ENCODE measurements around the gene ST6GALNAC6.
"Not testable (repeated sequence)": the region's sequence is repeated elsewhere in the genome, so short reads cannot be mapped to it uniquely, and the experiment has no call there.

The ST6GALNAC6 gene

DNA sequence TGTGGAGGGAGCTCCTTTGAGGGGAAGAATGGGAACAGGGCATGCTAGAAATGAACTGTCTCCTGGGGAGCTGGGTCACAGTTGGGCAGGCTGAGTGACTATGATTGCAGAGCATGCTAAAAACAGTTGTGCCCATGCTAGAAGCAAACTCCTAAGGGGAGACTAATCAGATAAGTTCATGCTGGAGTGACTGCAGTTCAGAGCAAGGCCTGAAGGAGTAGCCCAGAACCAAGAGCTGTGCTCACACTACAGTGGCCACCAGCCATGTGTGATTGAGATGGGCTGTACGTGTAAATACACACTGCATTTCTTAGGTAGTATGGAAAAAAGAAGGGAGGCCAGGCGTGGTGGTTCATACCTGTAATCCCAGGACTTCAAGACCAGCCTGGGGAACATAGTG, 11.6 kb downstream of the ST6GALNAC6 start:
- DNase-seq = no peak

DNA sequence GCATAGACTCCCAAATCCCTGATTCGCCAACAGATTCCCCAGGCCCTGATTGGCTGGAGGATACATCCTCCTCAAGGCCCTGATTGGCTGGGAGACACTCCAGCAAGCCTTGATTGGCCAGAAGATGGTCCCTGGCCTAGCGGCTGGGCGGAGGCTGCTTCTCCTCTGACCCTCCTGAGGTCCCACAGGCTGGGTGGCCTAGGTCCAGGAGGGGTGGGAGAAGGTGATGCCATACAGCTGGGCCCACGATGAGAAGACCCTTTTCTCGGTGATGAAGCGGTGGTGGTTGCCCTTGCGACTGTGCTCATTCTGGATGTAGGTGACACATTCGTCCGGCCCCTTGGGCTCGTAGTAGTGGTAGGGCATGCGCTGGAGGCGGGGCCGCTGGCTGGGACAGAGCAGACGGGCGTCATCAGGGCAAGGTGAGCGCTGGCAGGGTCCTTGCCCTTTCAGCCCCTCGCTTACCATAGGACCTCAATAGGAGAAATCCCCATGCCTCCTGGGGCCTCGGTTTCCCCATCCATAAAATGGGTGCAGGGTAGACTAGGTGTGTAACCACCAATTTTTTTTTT, 12.9 kb downstream of the ST6GALNAC6 start:
- DNase-seq = no peak

DNA sequence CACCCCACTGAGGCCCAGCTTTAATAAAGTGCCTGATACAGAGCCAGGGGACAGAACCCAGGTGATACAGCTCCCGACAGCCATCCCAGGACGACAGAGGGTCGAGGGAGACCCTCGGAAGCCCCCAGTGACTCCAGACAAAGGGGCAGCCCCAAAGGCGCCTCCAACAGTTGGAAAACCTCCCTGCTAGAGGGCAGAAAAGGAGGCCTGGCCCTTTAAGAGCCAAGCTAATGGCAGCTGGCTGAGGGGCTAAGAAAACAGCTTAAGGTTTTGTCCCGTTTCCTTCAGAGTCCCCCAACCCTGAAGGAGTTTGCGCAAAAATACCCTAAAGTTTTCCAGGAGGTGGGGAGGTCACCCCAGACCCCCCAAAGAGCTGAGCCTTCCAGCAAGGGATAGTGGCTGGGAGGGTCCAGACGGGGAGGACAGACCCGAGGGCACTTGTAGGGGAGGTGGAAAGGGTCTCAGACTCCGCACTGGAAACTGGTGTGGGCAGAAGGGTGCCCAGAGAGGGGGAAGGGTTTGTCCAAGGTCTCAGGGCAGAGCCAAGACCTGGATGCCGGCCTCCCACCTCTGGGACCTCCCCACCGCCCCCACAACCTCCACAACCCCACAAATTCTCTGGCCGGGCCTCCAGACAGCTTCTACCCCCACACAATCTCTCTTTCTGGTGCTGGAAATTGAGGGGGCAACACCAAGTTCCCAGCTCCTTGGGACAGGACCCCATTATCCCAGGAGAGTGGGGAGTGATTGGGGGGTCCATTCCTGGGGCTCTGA, 13.7 kb downstream of the ST6GALNAC6 start:
- no peak for DNase-seq

DNA sequence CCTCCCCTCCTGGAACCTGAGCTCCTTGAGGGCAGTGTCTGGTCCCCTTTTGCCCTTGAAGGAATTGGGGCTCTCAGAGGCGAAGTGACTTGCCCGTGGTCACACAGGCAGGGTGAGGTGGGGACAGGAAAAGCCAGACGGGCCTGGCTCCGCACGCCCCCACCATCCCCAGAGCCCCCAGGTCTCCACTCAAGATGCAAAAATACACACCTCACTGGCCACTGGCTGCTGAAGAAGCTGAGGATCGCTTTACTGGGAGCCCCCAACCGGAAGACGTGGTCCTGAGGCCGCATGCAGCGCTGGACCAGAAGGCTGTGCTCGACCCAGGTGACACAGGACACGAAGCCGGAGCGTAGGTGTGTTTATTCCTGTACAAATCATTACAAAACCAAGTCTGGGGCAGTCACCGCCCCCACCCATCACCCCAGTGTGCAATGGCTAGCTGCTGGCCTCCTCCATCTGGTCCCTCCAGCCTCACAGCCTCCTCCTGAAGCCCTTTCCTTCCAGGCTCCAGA, 14.4 kb downstream of the ST6GALNAC6 start:
- no peak for DNase-seq

DNA sequence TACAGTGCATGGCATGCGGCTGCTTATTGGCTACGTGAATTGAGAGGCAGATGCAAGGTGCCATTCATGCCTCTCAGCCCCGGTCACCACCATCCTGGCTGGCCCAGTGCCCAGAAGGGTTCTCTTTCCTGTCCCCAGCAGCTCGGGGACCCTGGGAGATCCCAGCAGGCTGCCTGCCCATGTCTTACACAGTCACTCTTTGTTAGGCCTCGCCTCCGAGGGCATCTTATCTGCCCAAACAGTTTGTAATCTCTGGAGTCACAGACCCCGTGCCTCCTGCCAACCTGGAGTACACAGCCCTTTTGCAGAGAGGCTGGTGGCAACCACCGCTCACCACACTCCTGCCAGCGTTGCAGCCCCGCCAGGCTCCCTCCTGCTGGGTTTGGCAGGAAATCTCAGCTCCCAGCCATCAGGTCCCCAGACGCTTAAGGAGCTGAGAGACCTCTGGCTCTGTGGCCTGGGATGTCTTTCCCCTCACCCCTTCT, 14.9 kb downstream of the ST6GALNAC6 start:
- no peak for DNase-seq

DNA sequence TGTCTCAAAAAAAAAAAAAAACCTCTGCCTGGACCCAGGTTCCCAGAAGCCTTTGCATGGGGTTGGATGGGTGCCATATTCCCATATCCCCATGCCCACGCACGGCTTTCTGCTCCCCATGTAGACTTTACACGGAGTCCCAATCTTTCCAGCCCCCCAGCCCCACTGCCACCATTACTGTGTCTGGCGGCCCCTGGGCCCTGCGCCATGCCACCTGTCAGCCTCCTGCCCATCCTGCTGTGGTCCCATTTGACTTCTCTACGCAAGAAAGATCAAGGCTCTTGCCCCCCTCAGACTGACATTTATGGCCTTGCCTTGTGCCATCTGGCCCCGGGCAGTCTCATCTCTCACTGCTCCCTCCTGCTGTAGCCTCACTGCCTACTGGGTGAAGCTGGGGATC, 15.4 kb downstream of the ST6GALNAC6 start:
- DNase-seq = no peak

DNA sequence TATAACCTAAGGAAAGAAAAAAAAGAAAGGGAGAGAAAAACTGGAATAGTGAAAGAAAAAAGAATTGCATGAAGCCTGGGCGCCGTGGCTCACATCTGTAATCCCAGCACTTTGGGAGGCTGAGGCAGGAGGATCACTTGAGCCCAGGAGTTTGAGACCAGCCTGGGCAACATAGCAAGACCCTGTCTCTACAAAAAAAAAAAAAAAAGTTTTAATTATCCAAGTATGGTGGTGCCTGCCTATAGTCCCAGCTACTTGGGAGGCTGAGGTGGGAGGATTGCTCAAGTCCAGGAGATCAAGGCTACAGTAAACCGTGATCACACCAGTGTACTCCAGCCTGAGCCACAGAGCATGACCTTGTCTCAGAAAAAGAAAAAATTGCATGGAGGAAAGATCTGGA, 17.7 kb downstream of the ST6GALNAC6 start:
- not testable (repeated sequence) for DNase-seq

DNA sequence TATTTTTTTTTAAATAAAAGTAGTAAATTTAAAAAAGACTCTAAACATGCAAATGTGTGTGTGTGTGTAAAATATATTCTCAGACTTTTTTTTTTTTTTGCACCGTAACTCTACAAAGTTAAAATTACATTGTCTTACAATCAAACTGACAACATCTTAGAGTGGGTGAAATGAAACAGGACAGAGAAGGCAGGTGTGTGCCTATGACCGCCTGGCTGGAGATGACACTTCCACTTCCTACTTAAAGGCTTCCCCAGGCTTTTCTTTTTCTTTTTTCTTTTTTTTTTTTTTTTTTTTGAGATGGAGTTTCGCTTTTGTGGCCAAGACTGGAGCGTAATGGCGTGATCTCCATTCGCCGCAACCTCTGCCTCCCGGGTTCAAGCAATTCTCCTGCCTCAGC, 19.3 kb downstream of the ST6GALNAC6 start:
- DNase-seq = no peak

DNA sequence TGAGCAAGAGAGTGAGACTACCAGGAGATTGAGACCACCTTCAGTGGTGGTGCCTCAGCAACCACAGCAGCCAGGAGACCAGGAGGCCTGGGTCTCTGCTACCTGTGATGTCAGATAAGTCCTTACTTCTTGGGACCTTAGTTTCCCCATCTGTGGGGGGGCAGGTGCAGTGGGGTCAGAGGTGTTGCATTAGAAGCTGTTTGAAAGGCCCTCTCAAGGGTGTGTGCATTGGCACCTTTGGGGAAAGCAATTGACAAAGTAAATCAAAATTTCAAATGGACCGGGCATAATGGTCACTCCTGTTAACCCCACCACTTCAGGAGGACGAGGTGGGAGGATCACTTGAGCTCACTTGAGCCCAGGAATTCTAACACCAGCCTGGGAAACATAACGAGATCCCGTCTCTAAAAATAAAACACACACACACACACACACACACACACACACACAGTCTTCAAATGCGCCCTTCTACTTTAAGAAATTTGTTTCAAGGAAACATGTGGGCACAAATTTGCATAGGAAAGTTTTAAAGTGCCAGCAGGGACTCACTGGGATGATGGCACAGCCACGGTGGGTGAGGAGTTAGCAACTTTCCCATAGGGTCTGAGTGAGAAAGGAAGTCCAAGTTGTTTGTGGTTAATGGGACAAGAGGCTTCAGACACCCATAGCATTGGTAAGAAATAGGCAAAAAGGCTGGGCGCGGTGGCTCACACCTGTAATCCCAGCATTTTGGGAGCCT, 20.6 kb downstream of the ST6GALNAC6 start:
- no peak for DNase-seq

DNA sequence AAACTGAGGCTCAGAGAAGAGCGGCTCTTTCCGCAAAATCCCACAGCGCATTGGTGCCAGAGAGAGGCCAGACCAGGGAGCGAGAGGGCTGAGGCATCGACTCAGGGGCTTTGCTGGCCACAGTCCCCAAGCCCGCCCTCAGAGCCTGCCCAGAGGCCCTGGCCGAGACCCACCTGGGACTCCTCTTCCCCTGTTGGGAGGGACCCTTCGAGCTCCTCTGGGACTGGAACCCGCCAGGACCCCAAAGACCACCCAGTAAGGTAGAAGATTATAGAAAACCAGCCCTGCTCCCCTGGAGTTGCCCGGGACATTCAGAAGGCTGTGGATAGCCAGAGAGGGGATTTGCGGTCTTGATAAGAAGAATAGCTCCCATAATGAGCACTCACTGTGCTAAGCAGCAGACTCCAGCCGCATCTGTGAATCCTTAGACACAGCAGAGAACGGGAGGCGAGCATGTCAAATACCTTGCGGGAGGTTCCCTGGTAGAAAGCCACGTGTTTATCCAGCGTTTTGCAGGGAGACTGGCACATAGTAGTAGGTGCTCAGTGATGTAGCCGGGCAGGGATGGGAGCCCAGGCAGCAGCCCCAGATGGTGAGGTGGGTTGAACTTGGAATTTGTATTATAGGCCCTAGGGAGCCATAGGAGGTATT, 21.3 kb downstream of the ST6GALNAC6 start:
- DNase-seq = no peak

DNA sequence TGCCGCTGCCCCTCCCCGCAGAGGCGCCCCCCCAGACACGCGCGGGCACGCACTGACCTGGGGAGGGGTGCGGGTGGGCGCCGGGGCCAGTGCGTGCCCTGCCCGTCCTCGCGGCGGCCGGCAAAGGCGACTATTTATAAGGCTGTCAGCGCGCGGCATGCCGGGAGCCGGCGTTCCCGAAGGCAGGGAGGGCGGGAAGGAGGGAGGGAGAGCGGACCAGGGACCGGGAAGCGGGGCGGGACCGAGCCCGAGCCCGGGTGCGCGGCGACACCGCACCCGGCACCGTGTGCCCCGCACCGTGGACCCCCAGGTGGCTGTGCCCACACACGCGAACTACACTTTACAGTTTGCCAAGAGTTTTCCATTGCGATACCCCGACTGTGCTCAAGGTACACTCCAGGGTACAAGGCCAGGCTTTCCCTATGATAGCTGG, 21.8 kb downstream of the ST6GALNAC6 start, which contains the start of gene AK1:
Gene AK1 (minus strand): TSS at position 110 of the 433 bp plus-strand sequence. CDS start 3,058 bp downstream, outside the sequence.
- no peak for DNase-seq

DNA sequence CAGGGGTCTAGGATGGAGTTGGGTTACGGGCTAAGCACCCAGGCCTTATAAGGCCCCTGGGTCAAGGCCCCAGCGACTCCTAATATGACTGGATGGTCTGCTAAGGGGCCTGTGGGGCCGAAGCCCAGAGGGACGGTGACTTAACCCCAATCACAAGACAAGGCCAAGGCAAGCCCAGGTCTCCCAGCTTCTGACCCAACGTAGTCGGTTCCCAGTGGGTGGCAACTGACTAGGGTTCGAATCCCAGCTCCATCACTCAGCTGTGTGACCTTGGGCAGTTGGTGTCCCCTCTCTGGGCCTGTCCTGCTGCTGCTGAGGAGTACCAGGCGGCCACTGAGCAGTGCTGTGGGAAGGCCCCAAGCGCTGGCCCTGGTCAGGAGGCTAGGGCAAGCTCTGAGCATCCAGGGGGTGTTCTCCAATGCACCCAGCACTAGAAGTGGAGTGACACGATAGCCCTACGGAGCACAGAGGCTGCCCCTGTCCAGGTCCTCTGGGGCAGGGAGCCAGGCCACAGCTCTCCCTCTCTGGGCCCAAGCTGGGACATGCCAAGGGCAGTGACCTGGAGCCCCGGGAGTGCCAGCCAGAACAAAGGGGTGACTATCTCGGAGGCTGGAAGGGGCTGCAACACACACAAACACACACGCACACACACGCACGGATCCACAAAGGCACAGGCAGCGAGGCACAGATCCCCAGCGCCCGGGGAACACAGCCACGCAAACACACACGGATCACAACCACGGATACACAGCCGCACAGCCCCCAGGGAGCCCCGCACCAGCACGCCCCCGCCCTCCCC, 22.4 kb downstream of the ST6GALNAC6 start:
- DNase-seq = no peak

DNA sequence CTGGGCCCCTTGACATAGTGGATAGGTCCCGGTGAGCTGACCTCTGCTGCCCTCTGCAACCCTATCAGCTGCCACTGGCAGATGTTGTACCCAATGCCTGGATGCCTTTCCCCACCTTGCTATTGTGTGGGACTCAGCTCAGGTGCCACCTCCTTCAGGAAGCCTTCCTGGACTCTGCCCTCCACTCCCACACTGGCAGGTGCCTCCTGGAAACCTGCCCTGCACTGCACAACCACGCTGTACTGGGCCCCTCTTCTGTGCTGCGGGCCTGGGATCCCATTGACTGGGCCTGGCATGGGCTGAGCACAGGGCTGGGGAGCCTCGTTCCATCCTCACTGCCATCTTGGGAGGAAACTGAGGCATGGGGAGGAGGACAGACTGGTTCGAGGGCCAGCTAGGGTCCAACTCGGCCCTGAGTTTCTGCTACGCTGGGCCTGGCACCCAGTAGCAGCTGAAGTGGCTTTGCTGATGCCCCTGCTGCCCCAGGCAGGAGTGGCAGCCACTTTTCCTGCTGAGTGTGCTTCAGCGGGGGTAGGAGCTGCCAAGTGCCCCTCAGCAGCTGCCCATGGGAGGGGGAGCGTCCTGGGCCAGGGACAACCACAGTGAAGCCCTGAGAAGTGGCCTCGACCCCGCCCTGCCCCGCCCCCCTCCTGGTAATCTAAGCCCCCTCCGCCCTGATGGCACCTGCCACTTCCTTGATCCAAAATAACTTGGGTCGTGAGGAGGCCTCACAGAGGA, 23.2 kb downstream of the ST6GALNAC6 start:
- DNase-seq = no peak

DNA sequence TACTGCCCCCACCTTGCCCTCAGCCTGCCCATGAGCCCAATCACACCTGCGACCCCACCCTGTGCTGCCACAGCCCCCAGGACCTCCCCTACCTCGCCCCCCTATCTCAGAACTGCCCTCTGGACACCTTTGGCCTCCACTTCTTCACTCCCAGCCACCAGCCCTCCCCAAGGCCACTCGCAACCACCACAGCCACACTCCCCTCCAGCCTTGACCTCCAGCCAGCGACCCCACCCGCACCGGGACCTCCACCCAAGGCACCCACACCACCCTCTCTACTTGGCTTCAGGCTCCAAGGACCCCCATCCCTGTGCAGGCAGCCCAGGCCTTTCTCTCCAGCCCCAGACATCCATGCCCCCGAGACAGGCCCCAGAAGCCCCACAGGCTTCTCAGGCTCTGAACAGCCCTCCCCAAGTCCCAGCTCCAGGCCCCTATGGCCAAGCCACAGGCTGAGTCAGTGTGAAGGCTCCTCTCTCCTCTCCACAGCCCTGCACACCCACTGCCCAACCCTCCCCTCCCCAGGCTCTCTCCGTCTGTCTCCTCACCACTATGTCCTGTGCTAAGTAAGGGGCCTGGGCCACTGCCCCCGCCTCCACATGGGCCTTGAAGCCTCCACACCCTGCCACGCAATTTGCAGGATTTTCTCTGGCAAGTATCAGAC, 24.0 kb downstream of the ST6GALNAC6 start:
- DNase-seq = no peak

DNA sequence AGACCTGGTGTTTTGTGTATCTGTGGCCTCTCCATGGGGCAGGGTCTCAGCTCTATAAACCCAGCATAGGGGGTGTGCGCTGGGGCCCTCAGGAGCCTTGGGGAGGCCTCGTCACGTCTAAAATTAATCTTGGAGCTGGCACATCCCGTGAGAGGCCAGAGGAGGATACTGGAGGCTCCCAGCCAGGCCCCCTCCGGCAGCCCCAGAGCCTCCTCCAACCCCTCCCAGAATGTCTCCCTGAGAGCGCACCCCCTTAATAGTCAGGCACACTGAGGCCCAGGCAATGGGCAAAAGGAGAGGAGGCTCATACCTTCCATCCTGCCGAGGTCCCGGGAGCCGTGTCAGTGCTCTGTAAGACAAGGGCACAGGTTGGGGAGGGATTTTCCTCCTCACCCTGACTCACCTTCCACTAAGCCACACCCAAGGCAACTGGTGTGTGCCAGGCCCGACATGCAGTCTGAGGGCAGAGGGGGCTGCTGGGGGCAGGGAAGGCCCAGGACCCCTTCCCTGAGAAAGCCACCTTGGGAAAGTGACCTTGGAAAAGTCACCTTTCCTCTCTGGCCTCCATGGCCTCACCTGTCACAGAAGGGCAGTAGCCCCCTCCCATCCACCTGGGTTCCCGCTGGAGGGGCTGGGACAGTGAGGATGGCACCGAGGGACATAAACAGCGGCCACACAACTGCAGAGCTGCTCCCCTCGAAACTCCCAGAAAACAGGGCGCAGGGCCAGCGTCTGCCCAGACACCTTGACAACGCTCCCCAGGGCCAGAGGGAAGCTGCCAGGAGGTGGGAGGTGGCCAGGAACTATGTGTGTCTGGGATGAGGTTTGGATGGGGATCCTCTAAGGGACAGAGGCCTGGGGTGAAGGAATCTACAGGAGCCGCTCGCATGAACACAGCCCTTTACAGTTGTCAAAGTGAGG, 24.8 kb downstream of the ST6GALNAC6 start:
- no peak for DNase-seq

DNA sequence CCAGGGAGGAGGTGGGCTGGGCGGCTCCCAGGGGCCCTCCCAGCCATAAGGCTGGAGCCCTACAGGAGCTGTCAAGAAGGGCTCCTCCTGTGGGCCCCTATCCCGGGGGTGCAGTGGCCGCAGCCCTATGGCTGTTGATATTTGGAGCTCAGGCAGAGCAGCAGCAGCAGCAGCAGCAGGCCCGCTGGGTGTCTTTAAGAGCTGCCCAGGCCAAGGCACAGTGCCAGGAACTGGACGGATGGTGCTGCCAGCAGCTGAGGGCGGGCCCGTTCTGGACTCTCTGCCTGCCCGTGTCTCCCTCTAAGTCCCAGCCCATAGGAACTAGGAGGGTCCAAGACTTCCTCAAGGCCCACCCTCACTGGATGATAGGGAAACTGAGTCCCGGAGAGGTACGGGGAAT, 25.5 kb downstream of the ST6GALNAC6 start:
- no peak for DNase-seq

DNA sequence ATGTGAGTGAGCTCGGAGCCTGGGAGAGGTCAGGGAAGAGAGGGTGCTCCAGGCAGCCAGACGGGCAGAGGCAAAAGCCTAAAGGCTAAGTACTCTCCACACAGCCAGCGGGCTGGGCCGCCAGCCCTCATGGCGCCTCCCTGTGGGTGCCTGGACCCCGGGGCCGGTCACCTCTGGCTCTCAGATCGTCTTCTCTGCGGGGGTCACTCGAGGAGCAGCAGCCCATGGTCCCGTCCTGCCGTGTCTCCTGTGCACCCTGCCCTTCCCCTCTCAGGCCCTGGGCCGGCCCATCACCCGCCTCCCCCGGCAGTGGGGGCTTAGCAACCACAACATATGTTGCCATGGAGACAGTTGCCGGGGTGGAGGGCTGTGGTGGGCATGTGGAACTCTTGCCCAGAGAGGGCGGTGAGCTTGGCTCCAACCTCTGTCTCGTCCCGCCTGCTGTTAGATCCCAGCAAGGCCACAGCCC, 26.1 kb downstream of the ST6GALNAC6 start:
- no peak for DNase-seq

DNA sequence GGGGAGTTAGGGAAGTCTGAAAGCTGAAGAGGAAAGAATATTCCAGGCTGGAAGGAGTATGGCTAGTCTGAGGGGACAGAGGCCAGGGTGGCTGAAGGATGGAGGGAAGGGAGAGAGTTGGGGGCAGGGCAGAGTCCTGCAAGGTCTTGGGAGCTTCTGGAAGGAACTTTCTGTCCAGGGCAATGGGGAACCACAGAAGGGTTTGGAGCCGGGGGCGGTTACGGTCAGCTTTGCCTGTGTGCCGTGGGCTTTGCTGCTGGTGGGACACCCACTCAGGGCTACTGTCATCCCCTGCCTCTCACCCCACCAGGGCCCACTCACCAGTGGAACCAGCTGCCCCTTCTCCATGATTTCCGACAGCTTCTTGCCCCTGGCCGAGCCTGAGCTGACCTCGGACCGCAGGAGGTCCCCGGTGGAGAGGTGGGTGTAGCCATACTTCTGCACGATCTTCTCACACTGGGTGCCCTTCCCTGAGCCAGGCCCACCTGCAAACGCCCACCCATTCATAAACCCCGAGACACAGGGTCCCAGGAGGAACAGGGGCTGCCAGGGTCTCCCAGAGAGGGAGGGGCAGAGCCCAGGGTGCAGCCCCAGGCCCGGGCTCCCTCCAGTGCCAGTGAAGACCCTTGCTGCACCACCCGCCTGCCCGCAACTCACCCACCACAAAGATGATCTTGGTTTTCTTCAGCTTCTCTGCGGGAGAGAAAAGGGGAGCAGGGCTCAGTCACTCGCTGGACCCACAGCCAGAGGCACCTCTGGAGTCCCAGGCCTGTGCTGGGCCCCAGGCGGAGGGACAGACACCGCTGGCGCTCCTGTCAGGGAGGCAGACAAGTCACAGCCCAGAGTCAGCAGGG, 26.8 kb downstream of the ST6GALNAC6 start:
- DNase-seq = no peak

DNA sequence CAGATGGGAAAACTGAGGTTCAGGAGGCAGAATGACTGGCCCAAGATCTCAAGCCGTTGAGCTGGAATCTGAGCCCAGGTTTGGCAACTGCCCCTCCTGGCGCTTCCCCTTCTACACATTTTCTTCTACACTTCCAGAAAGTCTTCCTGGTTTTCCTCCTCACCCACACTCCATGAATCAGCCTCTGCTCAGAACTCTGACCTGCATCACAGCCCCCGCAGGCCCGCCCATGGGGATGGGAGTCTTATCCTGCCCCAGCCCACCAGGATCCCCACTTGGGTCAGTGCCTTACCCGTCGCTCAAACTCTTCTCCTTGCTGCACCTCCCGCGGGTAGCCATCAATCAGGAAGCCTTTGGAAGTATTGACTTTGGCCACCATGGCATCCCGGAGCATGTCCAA, 27.9 kb downstream of the ST6GALNAC6 start:
- DNase-seq = no peak

Measured in GF-D8 (cell line).